ENCODE measurements around the gene ADD3. TPM values are rescaled to one million over a fixed set of nuclear protein-coding genes. Genes with fewer than 3 reads are reported as not detected.
"Not testable (repeated sequence)": the region's sequence is repeated elsewhere in the genome, so short reads cannot be mapped to it uniquely, and the experiment has no call there.

ADD3 gene
- polyA plus RNA-seq, 3 donors = 94.8 to 126 (median 111) TPM

DNA sequence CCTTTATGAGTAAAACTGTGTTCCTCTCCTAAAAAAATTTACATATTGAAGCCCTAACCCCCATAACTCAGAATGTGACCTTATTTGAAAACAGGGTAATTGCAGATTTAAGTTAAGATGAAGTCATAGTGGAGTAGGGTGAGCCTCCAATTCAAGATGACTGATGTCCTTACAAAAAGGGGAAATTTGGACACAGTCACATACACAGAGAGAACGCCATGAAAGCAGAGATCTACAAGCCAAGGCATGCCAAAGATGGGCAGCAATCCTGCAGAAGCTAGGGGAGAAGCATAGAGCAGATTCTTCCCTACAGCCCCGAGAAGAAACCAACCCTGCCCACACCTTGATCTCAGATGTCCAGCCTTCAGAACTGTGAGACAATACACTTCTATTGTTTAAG, 23.8 kb upstream of the ADD3 start:
- intact Hi-C loops (cut with micrococcal nuclease) = no loop called here

DNA sequence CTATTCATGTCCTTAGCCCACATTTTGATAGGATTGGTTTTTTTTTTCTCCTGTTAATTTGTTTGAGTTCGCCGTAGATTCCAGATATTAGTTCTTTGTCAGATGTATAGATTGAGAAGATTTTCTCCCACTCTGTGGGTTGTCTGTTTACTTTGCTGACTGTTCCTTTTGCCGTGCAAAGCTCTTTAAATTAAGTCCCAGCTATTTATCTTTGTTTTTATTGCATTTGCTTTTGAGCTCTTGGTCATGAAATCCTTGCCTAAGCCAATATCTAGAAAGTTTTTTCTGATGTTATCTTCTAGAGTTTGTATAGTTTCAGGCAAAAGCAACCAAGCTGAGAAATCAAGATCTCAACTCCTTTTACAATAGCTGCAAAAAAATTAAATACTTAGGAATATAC, 22.0 kb upstream of the ADD3 start:
- H3K9me3 ChIP-seq (replicated peaks in 1 of 2; ENCODE audit: control insufficient read depth in 1 of 2, insufficient read depth in 1 of 2, low read length in 2 of 2); intact Hi-C loops (cut with micrococcal nuclease); H4K20me1 ChIP-seq (ENCODE audit: insufficient read depth, low read length); H3K27me3 ChIP-seq (ENCODE audit: control insufficient read depth in 2 of 2, insufficient read depth in 2 of 2, low read length in 2 of 2); H3K79me2 ChIP-seq (ENCODE audit: insufficient read depth, low read length); H3K4me3 ChIP-seq (replicated peaks in 1 of 3; ENCODE audit: low read depth in 2 of 3, low read length in 3 of 3); H3K4me3 Mint-ChIP-seq; H3K4me2 ChIP-seq (replicated peaks; ENCODE audit: extremely low read depth, low read length, poor library complexity, severe bottlenecking); H2AFZ ChIP-seq (ENCODE audit: insufficient read depth, low read depth, low read length, poor library complexity, severe bottlenecking); H3K4me1 ChIP-seq (ENCODE audit: control insufficient read depth in 1 of 2, insufficient read depth in 2 of 2, low read length in 2 of 2); H3K36me3 ChIP-seq (replicated peaks in 1 of 2; ENCODE audit: control insufficient read depth in 1 of 2, insufficient read depth in 2 of 2, low read length in 2 of 2); DNase-seq; H3K9ac ChIP-seq (ENCODE audit: insufficient read depth, low read length, poor library complexity, severe bottlenecking); H3K4me1 Mint-ChIP-seq; H3K27me3 Mint-ChIP-seq (ENCODE audit: low read depth in 3 of 3); H3K27ac ChIP-seq (ENCODE audit: low read depth in 1 of 2, low read length in 2 of 2); H3K36me3 Mint-ChIP-seq; H3K27ac Mint-ChIP-seq: not testable (repeated sequence)
- H3K9me3 Mint-ChIP-seq = peaks cover 6 to 14% (median 9%) of the 10 kb centered on the region in 7 donors
- WGBS (ENCODE audit: insufficient coverage) = no CpG with 5 or more reads among the region's 3 CpGs

More for the DNA sequence above, 23.8 kb upstream of the ADD3 start:
- Histone ChIP-seq H3K27ac (ENCODE audit: low read depth in 1 of 2, low read length in 2 of 2) (no peak overlapping the region), H3K9ac (ENCODE audit: insufficient read depth, low read length, poor library complexity, severe bottlenecking) (no peak overlapping the region), H4K20me1 (ENCODE audit: insufficient read depth, low read length) (no peaks in the 10 kb centered on the region), H3K27me3 (ENCODE audit: control insufficient read depth in 2 of 2, insufficient read depth in 2 of 2, low read length in 2 of 2) (no peaks in the 10 kb centered on the region), H3K4me1 (ENCODE audit: control insufficient read depth in 1 of 2, insufficient read depth in 2 of 2, low read length in 2 of 2) (no peaks in the 10 kb centered on the region), H3K79me2 (ENCODE audit: insufficient read depth, low read length) (no peaks in the 10 kb centered on the region), H3K9me3 (replicated peaks in 1 of 2; ENCODE audit: control insufficient read depth in 1 of 2, insufficient read depth in 1 of 2, low read length in 2 of 2) (peaks cover 0 to 2% of the 10 kb centered on the region in 2 donors), H3K4me3 (replicated peaks in 1 of 3; ENCODE audit: low read depth in 2 of 3, low read length in 3 of 3) (no peak overlapping the region), H3K36me3 (replicated peaks in 1 of 2; ENCODE audit: control insufficient read depth in 1 of 2, insufficient read depth in 2 of 2, low read length in 2 of 2) (no peaks in the 10 kb centered on the region), H3K4me2 (replicated peaks; ENCODE audit: extremely low read depth, low read length, poor library complexity, severe bottlenecking) (no peak overlapping the region), H2AFZ (ENCODE audit: insufficient read depth, low read depth, low read length, poor library complexity, severe bottlenecking) (no peak overlapping the region)
- WGBS (ENCODE audit: insufficient coverage) = no CpG with 5 or more reads among the region's 2 CpGs
- TF ChIP-seq, protein P1, sequence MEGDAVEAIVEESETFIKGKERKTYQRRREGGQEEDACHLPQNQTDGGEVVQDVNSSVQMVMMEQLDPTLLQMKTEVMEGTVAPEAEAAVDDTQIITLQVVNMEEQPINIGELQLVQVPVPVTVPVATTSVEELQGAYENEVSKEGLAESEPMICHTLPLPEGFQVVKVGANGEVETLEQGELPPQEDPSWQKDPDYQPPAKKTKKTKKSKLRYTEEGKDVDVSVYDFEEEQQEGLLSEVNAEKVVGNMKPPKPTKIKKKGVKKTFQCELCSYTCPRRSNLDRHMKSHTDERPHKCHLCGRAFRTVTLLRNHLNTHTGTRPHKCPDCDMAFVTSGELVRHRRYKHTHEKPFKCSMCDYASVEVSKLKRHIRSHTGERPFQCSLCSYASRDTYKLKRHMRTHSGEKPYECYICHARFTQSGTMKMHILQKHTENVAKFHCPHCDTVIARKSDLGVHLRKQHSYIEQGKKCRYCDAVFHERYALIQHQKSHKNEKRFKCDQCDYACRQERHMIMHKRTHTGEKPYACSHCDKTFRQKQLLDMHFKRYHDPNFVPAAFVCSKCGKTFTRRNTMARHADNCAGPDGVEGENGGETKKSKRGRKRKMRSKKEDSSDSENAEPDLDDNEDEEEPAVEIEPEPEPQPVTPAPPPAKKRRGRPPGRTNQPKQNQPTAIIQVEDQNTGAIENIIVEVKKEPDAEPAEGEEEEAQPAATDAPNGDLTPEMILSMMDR (IDR thresholded peaks at IDR 0.05) = no peak
- peaks cover 6 to 14% (median 9%) of the 10 kb centered on the region in 7 donors for H3K9me3 Mint-ChIP-seq
- H3K4me3 Mint-ChIP-seq = no peak overlapping the region
- DNase-seq = no peak
- no peak overlapping the region for H3K27ac Mint-ChIP-seq
- peaks cover 0 to 2% of the 10 kb centered on the region in 2 donors for H3K36me3 Mint-ChIP-seq
- no peaks in the 10 kb centered on the region for H3K4me1 Mint-ChIP-seq
- H3K27me3 Mint-ChIP-seq (ENCODE audit: low read depth in 3 of 3) = peaks cover 1 to 2% (median 2%) of the 10 kb centered on the region in 3 donors

Data from CD14-positive monocyte (primary cell).